ENCODE data around the gene RAB3A. TPM values are rescaled to one million over a fixed set of nuclear protein-coding genes. Genes with fewer than 3 reads are reported as not detected.

The RAB3A gene
- total and polyA plus RNA-seq, 9 of the 15 experiments (the other 6 are each of a cell fraction or from before 2014, with no cell fraction given): 0.17 to 5.1 (median 0.90) TPM; not detected in 1

DNA sequence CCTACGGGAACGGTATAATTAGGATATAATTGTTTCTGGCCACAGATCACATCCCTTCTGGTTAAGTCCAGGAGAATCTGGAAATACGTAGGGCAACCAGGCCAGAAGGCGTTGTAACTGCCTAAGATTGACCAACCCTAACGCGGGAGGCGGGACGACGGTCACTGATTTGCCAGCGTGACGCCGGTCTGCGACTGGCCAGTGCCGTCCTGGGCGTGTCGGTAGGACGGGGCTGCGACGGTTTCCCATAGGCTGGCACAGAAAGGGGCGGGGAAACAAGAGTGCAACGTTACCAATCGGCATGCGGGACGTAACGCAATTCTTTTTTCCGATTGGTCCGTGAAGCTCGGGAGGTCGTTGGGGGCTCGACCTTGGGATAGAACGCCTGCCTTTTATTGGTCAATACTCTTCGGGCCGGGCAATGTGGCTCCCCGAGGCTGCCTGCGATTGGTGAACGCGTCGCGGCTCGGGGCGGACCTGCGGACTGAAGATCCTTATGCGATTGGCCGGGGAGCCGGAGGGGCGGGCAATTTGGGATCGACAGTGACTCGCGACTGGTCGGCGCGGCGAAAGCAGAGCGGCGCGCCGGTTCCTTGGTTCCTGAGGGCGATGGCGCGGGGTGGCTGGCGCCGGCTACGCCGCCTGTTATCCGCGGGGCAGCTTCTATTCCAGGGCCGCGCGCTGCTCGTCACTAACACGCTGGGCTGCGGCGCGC lies 11.0 kb downstream of the RAB3A start, which contains the start of gene MPV17L2 (continued):
- TF ChIP-seq MITF (IDR thresholded peaks at IDR 0.05) (no peak), ZFX (CRISPR knock-in tag; IDR thresholded peaks at IDR 0.05) (peak; percentile 36; the same call in 1 of the 2 replicates), FOXK1 (CRISPR knock-in tag; IDR thresholded peaks at IDR 0.05; ENCODE audit: borderline replicate concordance) (no peak), ZNF75A (CRISPR knock-in tag; IDR thresholded peaks at IDR 0.05) (no peak), ZNF23 (CRISPR knock-in tag; IDR thresholded peaks at IDR 0.05) (no peak), CHD4 (IDR thresholded peaks at IDR 0.05; ENCODE audit: insufficient read depth, insufficient replicate concordance, low read depth, low read length, poor library complexity, severe bottlenecking) (no peak), SMARCC2 (IDR thresholded peaks at IDR 0.05; ENCODE audit: low read depth) (no peak), ZKSCAN3 (CRISPR knock-in tag; IDR thresholded peaks at IDR 0.05) (no peak), POLR2A (conservative IDR thresholded peaks at IDR 0.05) (peak; percentile 83), ZEB2 (IDR thresholded peaks at IDR 0.05) (no peak), ZNF324 (CRISPR knock-in tag; IDR thresholded peaks at IDR 0.05) (no peak), ZNF764 (CRISPR knock-in tag; IDR thresholded peaks at IDR 0.05; ENCODE audit: low read depth) (no peak), ARHGAP35 (IDR thresholded peaks at IDR 0.05; ENCODE audit: partially characterized antibody) (no peak), ZNF184 (CRISPR knock-in tag; IDR thresholded peaks at IDR 0.05) (no peak), HMG20B (CRISPR knock-in tag; IDR thresholded peaks at IDR 0.05) (no peak), MCM7 (IDR thresholded peaks at IDR 0.05) (no peak)
- TF ChIP-seq, protein P1, sequence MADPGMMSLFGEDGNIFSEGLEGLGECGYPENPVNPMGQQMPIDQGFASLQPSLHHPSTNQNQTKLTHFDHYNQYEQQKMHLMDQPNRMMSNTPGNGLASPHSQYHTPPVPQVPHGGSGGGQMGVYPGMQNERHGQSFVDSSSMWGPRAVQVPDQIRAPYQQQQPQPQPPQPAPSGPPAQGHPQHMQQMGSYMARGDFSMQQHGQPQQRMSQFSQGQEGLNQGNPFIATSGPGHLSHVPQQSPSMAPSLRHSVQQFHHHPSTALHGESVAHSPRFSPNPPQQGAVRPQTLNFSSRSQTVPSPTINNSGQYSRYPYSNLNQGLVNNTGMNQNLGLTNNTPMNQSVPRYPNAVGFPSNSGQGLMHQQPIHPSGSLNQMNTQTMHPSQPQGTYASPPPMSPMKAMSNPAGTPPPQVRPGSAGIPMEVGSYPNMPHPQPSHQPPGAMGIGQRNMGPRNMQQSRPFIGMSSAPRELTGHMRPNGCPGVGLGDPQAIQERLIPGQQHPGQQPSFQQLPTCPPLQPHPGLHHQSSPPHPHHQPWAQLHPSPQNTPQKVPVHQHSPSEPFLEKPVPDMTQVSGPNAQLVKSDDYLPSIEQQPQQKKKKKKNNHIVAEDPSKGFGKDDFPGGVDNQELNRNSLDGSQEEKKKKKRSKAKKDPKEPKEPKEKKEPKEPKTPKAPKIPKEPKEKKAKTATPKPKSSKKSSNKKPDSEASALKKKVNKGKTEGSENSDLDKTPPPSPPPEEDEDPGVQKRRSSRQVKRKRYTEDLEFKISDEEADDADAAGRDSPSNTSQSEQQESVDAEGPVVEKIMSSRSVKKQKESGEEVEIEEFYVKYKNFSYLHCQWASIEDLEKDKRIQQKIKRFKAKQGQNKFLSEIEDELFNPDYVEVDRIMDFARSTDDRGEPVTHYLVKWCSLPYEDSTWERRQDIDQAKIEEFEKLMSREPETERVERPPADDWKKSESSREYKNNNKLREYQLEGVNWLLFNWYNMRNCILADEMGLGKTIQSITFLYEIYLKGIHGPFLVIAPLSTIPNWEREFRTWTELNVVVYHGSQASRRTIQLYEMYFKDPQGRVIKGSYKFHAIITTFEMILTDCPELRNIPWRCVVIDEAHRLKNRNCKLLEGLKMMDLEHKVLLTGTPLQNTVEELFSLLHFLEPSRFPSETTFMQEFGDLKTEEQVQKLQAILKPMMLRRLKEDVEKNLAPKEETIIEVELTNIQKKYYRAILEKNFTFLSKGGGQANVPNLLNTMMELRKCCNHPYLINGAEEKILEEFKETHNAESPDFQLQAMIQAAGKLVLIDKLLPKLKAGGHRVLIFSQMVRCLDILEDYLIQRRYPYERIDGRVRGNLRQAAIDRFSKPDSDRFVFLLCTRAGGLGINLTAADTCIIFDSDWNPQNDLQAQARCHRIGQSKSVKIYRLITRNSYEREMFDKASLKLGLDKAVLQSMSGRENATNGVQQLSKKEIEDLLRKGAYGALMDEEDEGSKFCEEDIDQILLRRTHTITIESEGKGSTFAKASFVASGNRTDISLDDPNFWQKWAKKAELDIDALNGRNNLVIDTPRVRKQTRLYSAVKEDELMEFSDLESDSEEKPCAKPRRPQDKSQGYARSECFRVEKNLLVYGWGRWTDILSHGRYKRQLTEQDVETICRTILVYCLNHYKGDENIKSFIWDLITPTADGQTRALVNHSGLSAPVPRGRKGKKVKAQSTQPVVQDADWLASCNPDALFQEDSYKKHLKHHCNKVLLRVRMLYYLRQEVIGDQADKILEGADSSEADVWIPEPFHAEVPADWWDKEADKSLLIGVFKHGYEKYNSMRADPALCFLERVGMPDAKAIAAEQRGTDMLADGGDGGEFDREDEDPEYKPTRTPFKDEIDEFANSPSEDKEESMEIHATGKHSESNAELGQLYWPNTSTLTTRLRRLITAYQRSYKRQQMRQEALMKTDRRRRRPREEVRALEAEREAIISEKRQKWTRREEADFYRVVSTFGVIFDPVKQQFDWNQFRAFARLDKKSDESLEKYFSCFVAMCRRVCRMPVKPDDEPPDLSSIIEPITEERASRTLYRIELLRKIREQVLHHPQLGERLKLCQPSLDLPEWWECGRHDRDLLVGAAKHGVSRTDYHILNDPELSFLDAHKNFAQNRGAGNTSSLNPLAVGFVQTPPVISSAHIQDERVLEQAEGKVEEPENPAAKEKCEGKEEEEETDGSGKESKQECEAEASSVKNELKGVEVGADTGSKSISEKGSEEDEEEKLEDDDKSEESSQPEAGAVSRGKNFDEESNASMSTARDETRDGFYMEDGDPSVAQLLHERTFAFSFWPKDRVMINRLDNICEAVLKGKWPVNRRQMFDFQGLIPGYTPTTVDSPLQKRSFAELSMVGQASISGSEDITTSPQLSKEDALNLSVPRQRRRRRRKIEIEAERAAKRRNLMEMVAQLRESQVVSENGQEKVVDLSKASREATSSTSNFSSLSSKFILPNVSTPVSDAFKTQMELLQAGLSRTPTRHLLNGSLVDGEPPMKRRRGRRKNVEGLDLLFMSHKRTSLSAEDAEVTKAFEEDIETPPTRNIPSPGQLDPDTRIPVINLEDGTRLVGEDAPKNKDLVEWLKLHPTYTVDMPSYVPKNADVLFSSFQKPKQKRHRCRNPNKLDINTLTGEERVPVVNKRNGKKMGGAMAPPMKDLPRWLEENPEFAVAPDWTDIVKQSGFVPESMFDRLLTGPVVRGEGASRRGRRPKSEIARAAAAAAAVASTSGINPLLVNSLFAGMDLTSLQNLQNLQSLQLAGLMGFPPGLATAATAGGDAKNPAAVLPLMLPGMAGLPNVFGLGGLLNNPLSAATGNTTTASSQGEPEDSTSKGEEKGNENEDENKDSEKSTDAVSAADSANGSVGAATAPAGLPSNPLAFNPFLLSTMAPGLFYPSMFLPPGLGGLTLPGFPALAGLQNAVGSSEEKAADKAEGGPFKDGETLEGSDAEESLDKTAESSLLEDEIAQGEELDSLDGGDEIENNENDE (IDR thresholded peaks at IDR 0.05; ENCODE audit: low read depth, low read length): no peak
